Measurements from ENCODE around the gene FAM118A.

The FAM118A gene

GRCh38 chr22:45314054-45314721 lies 4.5 kb downstream of the FAM118A start:
- H3K36me3 ChIP-seq (ENCODE audit: insufficient read depth, low read length) = no peaks in the 10 kb centered on the region
- ATAC-seq (ENCODE audit: insufficient read depth, low read depth) (no peak), DNase-seq (no peak)
- no peak overlapping the region for H3K27ac ChIP-seq (ENCODE audit: low read length)
- no peak overlapping the region for H3K9ac ChIP-seq (ENCODE audit: low read depth, low read length)
- no peaks in the 10 kb centered on the region for H3K27me3 ChIP-seq (ENCODE audit: insufficient read depth, low read length, poor library complexity)
- no peak overlapping the region for H3K4me3 ChIP-seq (ENCODE audit: low read depth in 1 of 2, low read length in 2 of 2)
- H2AFZ ChIP-seq (ENCODE audit: low read depth, low read length) = no peak overlapping the region
- TF ChIP-seq EZH2 (IDR thresholded peaks at IDR 0.05; ENCODE audit: borderline replicate concordance, low read depth, low read length, severe bottlenecking) = no peak
- no peak for TF ChIP-seq CTCF (IDR thresholded peaks at IDR 0.05; ENCODE audit: borderline replicate concordance, extremely low read depth, low read length, poor library complexity, severe bottlenecking)
- H3K9me3 ChIP-seq (ENCODE audit: insufficient read depth, low read length, severe bottlenecking) = no peaks in the 10 kb centered on the region
- no peak overlapping the region for H3K4me2 ChIP-seq (ENCODE audit: insufficient read depth, low read length)
- peaks cover 44% of the 10 kb centered on the region for H3K4me1 ChIP-seq (ENCODE audit: insufficient read depth, low read length)
- H4K20me1 ChIP-seq (ENCODE audit: insufficient read depth, low read length) = peaks cover 39% of the 10 kb centered on the region
- peaks cover 78% of the 10 kb centered on the region for H3K79me2 ChIP-seq (ENCODE audit: insufficient read depth, low read length)

GRCh38 chr22:45314786-45315185 lies 5.1 kb downstream of the FAM118A start:
- Histone ChIP-seq H4K20me1 (ENCODE audit: insufficient read depth, low read length) (peaks cover 39% of the 10 kb centered on the region), H3K4me3 (ENCODE audit: low read depth in 1 of 2, low read length in 2 of 2) (no peak overlapping the region), H3K27me3 (ENCODE audit: insufficient read depth, low read length, poor library complexity) (no peaks in the 10 kb centered on the region), H2AFZ (ENCODE audit: low read depth, low read length) (no peak overlapping the region), H3K79me2 (ENCODE audit: insufficient read depth, low read length) (peaks cover 84% of the 10 kb centered on the region), H3K9ac (ENCODE audit: low read depth, low read length) (no peak overlapping the region), H3K27ac (ENCODE audit: low read length) (no peak overlapping the region), H3K4me2 (ENCODE audit: insufficient read depth, low read length) (no peak overlapping the region), H3K9me3 (ENCODE audit: insufficient read depth, low read length, severe bottlenecking) (no peaks in the 10 kb centered on the region), H3K36me3 (ENCODE audit: insufficient read depth, low read length) (no peaks in the 10 kb centered on the region), H3K4me1 (ENCODE audit: insufficient read depth, low read length) (peaks cover 44% of the 10 kb centered on the region)
- ATAC-seq (ENCODE audit: insufficient read depth, low read depth) (no peak), DNase-seq (no peak)
- TF ChIP-seq CTCF (IDR thresholded peaks at IDR 0.05; ENCODE audit: borderline replicate concordance, extremely low read depth, low read length, poor library complexity, severe bottlenecking) = no peak
- TF ChIP-seq EZH2 (IDR thresholded peaks at IDR 0.05; ENCODE audit: borderline replicate concordance, low read depth, low read length, severe bottlenecking) = no peak

DNA sequence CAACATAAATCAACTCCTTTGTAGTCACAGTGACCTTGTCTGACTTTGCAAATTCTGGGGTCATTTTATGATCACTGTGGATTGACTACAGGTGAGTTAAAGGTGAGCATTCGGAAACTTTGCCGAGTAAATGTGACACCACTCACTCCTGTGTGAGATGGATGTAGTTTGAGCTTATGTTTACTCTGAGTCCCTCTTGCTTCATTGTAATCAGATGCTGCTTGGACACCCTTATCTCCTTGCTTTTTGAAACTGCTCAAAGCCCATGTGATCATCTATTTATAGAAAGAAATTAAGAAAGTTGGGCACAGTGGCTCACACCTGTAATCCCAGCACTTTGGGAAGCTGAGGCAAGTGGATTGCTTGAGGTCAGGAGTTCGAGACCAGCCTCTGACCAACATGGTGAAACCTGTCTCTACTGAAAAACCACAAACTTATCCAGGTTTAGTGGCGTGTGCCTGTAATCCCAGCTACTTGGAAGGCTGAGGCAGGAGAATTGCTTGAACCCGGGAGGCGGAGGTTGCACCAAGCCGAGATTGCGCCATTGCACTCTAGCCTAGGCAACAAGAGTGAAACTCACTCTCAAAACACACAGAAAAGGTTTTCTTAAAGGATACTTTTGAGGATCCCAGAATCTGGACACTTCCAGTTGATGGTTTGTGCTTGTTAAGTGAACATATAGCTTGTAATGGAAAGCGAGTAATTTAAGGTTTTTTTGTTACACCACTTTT lies 7.2 kb downstream of the FAM118A start:
- no peak overlapping the region for H3K9ac ChIP-seq (ENCODE audit: low read depth, low read length)
- H3K4me1 ChIP-seq (ENCODE audit: insufficient read depth, low read length) = peaks cover 26% of the 10 kb centered on the region
- H3K27me3 ChIP-seq (ENCODE audit: insufficient read depth, low read length, poor library complexity) = no peaks in the 10 kb centered on the region
- no peak overlapping the region for H3K4me2 ChIP-seq (ENCODE audit: insufficient read depth, low read length)
- ATAC-seq (ENCODE audit: insufficient read depth, low read depth) (no peak), DNase-seq (no peak)
- no peak overlapping the region for H3K4me3 ChIP-seq (ENCODE audit: low read depth in 1 of 2, low read length in 2 of 2)
- TF ChIP-seq CTCF (IDR thresholded peaks at IDR 0.05; ENCODE audit: borderline replicate concordance, extremely low read depth, low read length, poor library complexity, severe bottlenecking) (no peak), EZH2 (IDR thresholded peaks at IDR 0.05; ENCODE audit: borderline replicate concordance, low read depth, low read length, severe bottlenecking) (no peak)
- H3K27ac ChIP-seq (ENCODE audit: low read length) = no peak overlapping the region
- H4K20me1 ChIP-seq (ENCODE audit: insufficient read depth, low read length) = peaks cover 37% of the 10 kb centered on the region
- H2AFZ ChIP-seq (ENCODE audit: low read depth, low read length) = no peak overlapping the region
- peaks cover 78% of the 10 kb centered on the region for H3K79me2 ChIP-seq (ENCODE audit: insufficient read depth, low read length)
- no peaks in the 10 kb centered on the region for H3K9me3 ChIP-seq (ENCODE audit: insufficient read depth, low read length, severe bottlenecking)
- no peaks in the 10 kb centered on the region for H3K36me3 ChIP-seq (ENCODE audit: insufficient read depth, low read length)

Measured in DND-41 (cell line).